Measurements from ENCODE around the gene NDUFAF8. TPM values are rescaled to one million over a fixed set of nuclear protein-coding genes. Genes with fewer than 3 reads are reported as not detected.

The NDUFAF8 gene
- polyA plus RNA-seq, 2 of the 4 experiments (the other 2 are of a cell fraction): 179 to 308 TPM

DNA sequence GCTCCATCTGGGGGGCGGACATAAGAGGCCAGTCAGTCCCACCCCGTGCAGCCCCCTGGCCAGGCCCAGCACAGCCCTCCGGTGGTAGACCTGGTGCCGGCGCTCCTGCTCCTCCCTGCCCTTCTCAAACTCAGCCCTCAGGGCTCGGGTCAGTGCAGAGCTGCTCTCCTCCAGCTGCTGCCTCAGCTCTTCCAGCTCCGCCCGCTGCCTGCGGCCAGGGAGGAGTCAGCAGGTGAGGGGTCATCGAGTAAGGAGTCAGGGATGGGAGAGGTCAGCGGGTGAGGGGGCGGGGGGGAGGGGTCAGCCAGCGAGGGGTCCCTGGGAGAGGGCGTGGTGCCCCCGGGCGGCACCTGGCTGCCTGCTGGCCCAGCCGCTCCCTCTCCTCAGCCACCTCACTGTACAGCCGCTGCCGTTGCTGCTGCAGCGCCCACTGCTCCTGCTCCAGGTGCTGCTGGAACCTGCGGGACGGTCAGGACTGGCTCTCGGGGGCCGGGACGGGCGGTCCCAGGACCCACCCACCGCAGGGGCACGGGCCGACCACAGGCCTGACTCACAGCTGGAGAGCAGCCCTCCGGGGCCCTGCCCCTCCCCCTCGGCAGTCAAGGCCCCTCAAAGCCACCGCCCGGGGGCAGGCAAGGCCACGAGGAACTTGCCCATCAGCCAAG lies 46.6 kb upstream of the NDUFAF8 start:
- FAIRE-seq (no peak), DNase-seq (ENCODE audit: low read depth in 1 of 2, low spot score in 1 of 2) (no peak), ATAC-seq (no peak)
- 86% methylated on average over 26 of the region's 34 CpGs for WGBS (ENCODE audit: missing lambda C conversion rate)
- H3K4me1 ChIP-seq: no peaks in the 10 kb centered on the region
- TF ChIP-seq HDAC2 (IDR thresholded peaks at IDR 0.05): no peak
- no peak for TF ChIP-seq SMC3 (IDR thresholded peaks at IDR 0.05)
- TF ChIP-seq HOXB13 (CRISPR knock-in tag; IDR thresholded peaks at IDR 0.05; ENCODE audit: low read depth): no peak
- TF ChIP-seq, protein P1, sequence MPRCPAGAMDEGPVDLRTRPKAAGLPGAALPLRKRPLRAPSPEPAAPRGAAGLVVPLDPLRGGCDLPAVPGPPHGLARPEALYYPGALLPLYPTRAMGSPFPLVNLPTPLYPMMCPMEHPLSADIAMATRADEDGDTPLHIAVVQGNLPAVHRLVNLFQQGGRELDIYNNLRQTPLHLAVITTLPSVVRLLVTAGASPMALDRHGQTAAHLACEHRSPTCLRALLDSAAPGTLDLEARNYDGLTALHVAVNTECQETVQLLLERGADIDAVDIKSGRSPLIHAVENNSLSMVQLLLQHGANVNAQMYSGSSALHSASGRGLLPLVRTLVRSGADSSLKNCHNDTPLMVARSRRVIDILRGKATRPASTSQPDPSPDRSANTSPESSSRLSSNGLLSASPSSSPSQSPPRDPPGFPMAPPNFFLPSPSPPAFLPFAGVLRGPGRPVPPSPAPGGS (IDR thresholded peaks at IDR 0.05): no peak
- no peak for TF ChIP-seq MYC (IDR thresholded peaks at IDR 0.05; ENCODE audit: borderline replicate concordance, low read length)
- TF ChIP-seq, protein P2, sequence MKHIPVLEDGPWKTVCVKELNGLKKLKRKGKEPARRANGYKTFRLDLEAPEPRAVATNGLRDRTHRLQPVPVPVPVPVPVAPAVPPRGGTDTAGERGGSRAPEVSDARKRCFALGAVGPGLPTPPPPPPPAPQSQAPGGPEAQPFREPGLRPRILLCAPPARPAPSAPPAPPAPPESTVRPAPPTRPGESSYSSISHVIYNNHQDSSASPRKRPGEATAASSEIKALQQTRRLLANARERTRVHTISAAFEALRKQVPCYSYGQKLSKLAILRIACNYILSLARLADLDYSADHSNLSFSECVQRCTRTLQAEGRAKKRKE (CRISPR knock-in tag; IDR thresholded peaks at IDR 0.05; ENCODE audit: low read depth): no peak
- no peak for TF ChIP-seq CHD4 (IDR thresholded peaks at IDR 0.05; ENCODE audit: borderline replicate concordance)
- TF ChIP-seq, protein P3, sequence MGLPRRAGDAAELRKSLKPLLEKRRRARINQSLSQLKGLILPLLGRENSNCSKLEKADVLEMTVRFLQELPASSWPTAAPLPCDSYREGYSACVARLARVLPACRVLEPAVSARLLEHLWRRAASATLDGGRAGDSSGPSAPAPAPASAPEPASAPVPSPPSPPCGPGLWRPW (IDR thresholded peaks at IDR 0.05): no peak
- TF ChIP-seq, protein P4, sequence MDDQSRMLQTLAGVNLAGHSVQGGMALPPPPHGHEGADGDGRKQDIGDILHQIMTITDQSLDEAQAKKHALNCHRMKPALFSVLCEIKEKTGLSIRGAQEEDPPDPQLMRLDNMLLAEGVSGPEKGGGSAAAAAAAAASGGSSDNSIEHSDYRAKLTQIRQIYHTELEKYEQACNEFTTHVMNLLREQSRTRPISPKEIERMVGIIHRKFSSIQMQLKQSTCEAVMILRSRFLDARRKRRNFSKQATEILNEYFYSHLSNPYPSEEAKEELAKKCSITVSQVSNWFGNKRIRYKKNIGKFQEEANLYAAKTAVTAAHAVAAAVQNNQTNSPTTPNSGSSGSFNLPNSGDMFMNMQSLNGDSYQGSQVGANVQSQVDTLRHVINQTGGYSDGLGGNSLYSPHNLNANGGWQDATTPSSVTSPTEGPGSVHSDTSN (IDR thresholded peaks at IDR 0.05): no peak
- TF ChIP-seq HMGXB4 (CRISPR knock-in tag; IDR thresholded peaks at IDR 0.05; ENCODE audit: borderline replicate concordance): no peak
- no peak for TF ChIP-seq HEYL (CRISPR knock-in tag; IDR thresholded peaks at IDR 0.05)
- ChIA-PET CTCF (interaction anchor here (0.6 to 5.9 kb wide), 4 partner anchors 9 to 146 kb away, joined by 3 to 58 read pairs (median 8); no protein-coding TSS in a partner anchor), POLR2A (no interaction called here)
- no peaks in the 10 kb centered on the region for H3K9me3 ChIP-seq
- no peak overlapping the region for H3K27ac ChIP-seq
- H3K4me3 ChIP-seq: no peak overlapping the region
- H3K4me2 ChIP-seq: no peak overlapping the region

DNA sequence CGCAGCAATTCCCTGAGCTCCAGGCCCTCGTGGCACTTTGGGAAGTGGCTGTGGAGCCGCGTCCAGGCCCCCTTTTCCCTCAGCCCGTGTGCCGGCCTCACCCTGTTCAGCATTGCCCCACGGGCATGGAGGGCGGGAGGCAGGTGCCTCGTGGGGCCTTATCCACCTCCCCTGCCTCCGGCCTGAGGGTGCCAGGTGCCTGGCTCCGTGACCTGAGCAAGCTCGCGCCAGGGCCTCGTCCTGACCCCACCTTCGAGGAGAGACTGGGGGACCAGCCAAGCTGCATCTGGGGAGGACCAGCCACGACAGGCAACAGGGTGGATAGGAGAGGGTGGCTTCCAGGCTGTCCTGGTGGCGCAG lies 46.1 kb upstream of the NDUFAF8 start:
- no peaks in the 10 kb centered on the region for H3K9me3 ChIP-seq
- H3K4me3 ChIP-seq: no peak overlapping the region
- no peaks in the 10 kb centered on the region for H3K4me1 ChIP-seq
- no peak for DNase-seq (ENCODE audit: low read depth in 1 of 2, low spot score in 1 of 2)
- no peak overlapping the region for H3K4me2 ChIP-seq
- no peak for FAIRE-seq
- TF ChIP-seq MYC (IDR thresholded peaks at IDR 0.05; ENCODE audit: borderline replicate concordance, low read length) (no peak), RAD21 (conservative IDR thresholded peaks at IDR 0.05 in 1 of 2, IDR thresholded peaks at IDR 0.05 in 1 of 2) (no peak), MAFK (IDR thresholded peaks at IDR 0.05; ENCODE audit: partially characterized antibody) (no peak), TP53 (CRISPR knock-in tag; IDR thresholded peaks at IDR 0.05) (no peak), E2F6 (IDR thresholded peaks at IDR 0.05; ENCODE audit: borderline replicate concordance, low read depth) (no peak), HOXB13 (CRISPR knock-in tag; IDR thresholded peaks at IDR 0.05; ENCODE audit: low read depth) (no peak), RFX5 (IDR thresholded peaks at IDR 0.05) (no peak), JUN (IDR thresholded peaks at IDR 0.05) (no peak), FOXS1 (CRISPR knock-in tag; IDR thresholded peaks at IDR 0.05) (no peak), RARB (CRISPR knock-in tag; IDR thresholded peaks at IDR 0.05) (no peak), BHLHE40 (IDR thresholded peaks at IDR 0.05; ENCODE audit: low read depth, low read length) (no peak)
- ChIA-PET CTCF (interaction anchor here (0.9 to 5.9 kb wide), 4 partner anchors 8 to 50 kb away, joined by 4 to 58 read pairs (median 8); no protein-coding TSS in a partner anchor), POLR2A (no interaction called here)
- no peak overlapping the region for H3K27ac ChIP-seq
- WGBS (ENCODE audit: missing lambda C conversion rate): 91% methylated on average over 14 of the region's 17 CpGs
- no peak for ATAC-seq
